Right lobe of liver (tissue), 4 donors: ENCODE data around the gene PLN.

Experiments
- POLR2A ChIP-seq: fragments of 450-650 bp; IDR thresholded peaks from one replicate; pipeline ENCODE4 v1.6.1; 2017; ENCODE audit warnings: antibody characterized with exemption, mild to moderate bottlenecking
- TF ChIP-seq, protein P1 (sequence below), 4 donors: fragments of 200-600 bp in 3 of 4; fragments of 450-650 bp in 1 of 4; IDR thresholded peaks; one replicate each; pipeline versions ENCODE4 v1.5.1 to v1.8.0; 2016 to 2022; ENCODE audit warnings: antibody characterized with exemption in 4 of 4, mild to moderate bottlenecking in 2 of 4
- donor health status: DM: no; HTN: no; CAD: no.
- donor health status: DM: no; HTN: no; CAD: no.
- donor health status: DM: no; HTN: yes; CAD: no.

DNA sequence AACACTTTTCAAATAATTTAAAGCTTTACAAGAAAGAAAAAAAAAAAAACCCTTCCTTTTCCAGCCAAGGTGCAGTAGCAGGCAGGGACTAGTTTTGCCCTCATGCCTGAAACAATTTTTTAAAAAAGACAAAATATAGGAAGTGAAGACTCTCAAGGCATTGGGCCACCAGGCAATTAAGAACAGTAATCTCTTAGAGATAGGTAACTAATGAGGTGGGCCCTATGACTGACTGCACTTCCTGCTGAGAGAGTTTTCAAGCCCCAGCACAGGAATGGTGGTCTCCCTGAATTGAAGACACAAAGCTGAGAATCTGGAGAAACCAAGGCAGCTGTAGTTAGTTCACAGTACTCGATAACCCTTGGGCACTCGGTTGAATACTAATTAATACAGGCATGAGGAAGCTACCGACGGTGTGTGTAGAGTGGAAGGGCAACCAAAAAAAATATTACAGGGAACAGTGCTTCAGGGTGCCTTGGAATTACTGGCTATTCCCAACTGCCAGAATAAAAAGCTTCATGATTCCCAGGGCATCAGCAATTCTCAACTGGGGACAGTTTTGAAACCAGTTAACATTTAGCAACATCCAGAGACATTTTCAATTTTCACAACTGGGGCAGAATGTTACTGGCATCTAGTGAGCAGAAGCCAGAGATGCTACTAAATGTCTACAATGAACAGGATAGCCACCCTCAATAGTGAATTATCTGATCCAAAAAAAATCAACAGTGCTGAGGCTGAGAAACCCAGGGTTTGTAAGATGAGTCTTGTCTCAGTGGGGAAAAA lies 36.0 kb upstream of the PLN start:
- TF ChIP-seq, protein P1, sequence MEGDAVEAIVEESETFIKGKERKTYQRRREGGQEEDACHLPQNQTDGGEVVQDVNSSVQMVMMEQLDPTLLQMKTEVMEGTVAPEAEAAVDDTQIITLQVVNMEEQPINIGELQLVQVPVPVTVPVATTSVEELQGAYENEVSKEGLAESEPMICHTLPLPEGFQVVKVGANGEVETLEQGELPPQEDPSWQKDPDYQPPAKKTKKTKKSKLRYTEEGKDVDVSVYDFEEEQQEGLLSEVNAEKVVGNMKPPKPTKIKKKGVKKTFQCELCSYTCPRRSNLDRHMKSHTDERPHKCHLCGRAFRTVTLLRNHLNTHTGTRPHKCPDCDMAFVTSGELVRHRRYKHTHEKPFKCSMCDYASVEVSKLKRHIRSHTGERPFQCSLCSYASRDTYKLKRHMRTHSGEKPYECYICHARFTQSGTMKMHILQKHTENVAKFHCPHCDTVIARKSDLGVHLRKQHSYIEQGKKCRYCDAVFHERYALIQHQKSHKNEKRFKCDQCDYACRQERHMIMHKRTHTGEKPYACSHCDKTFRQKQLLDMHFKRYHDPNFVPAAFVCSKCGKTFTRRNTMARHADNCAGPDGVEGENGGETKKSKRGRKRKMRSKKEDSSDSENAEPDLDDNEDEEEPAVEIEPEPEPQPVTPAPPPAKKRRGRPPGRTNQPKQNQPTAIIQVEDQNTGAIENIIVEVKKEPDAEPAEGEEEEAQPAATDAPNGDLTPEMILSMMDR (IDR thresholded peaks at IDR 0.05): no peak
- TF ChIP-seq POLR2A: no peak
